Upper lobe of left lung (tissue), 6 donors: ENCODE measurements around the gene LUZP1. TPM values are rescaled to one million over a fixed set of nuclear protein-coding genes. Genes with fewer than 3 reads are reported as not detected.

Experiments used
- ATAC-seq, 2 donors: fragments of 200-7000 bp; cut with Tn5 transposase; one replicate each; pipeline ENCODE4 v1.9.1; 2022; ENCODE audit warnings: mild to moderate bottlenecking in 2 of 2, moderate library complexity in 2 of 2; ENCODE audit not compliant: low FRiP score in 2 of 2
- DNase-seq, 2 donors: peaks; one replicate each; pipeline ENCODE4 v3.0.0-alpha.2; 2019 to 2020
- H3K27ac ChIP-seq, 4 donors: fragments of 200-600 bp; sonication (generic); one replicate each; pipeline ENCODE4 v1.5.1; 2016 to 2019
- H3K27me3 ChIP-seq, 4 donors: fragments of 200-600 bp; sonication (generic); one replicate each; pipeline ENCODE4 v1.5.1; 2017 to 2019
- H3K36me3 ChIP-seq, 4 donors: fragments of 200-600 bp; sonication (generic); one replicate each; pipeline ENCODE4 v1.5.1; 2016 to 2019
- H3K4me1 ChIP-seq, 4 donors: fragments of 200-600 bp; sonication (generic); one replicate each; pipeline ENCODE4 v1.5.1; 2018 to 2019
- H3K4me3 ChIP-seq, 4 donors: fragments of 200-600 bp; sonication (generic); one replicate each; pipeline ENCODE4 v1.5.1; 2017 to 2019; ENCODE audit warnings: mild to moderate bottlenecking in 2 of 4, moderate library complexity in 1 of 4
- H3K9me3 ChIP-seq, 4 donors: fragments of 200-600 bp; sonication (generic); one replicate each; pipeline ENCODE4 v1.5.1; 2018 to 2019
- EP300 ChIP-seq, 4 donors: sonication (generic); formaldehyde crosslinking; IDR thresholded peaks; one replicate each; pipeline ENCODE4 v1.5.1; 2017; ENCODE audit warnings: antibody characterized with exemption in 4 of 4, control low read depth in 2 of 4
- POLR2A ChIP-seq, 4 donors: fragments of 450-650 bp; IDR thresholded peaks; one replicate each; pipeline ENCODE4 v1.5.1; 2016 to 2017; ENCODE audit warnings: antibody characterized with exemption in 4 of 4, mild to moderate bottlenecking in 2 of 4
- POLR2AphosphoS5 ChIP-seq, 2 donors: sonication (generic); formaldehyde crosslinking; IDR thresholded peaks; one replicate each; pipeline ENCODE4 v1.5.1; 2017; ENCODE audit warnings: antibody characterized with exemption in 2 of 2
- WGBS, 2 donors: methylation state at CpG; one replicate each; pipeline ENCODE4 v1.1.5; 2017 to 2018; 5-methylcytosine and 5-hydroxymethylcytosine counted together
- total RNA-seq, 6 donors: library from RNA; depleted of rRNA in 4 of 6; stranded (reverse); fragments of >200 nt in 4 of 6; gene quantifications; one replicate each; pipeline versions ENCODE4 v1.1.0 to v1.2.1, GENCODE V29; 2016 to 2021
- TF ChIP-seq, protein P1 (sequence below), 6 experiments: fragments of 450-650 bp in 4 of 6; fragments of 200-600 bp in 2 of 6; sonication (generic) in 2 of 6; IDR thresholded peaks; one replicate each; pipeline ENCODE4 v1.5.1; 2016 to 2019; ENCODE audit warnings: antibody characterized with exemption in 6 of 6
- donor health status: DM: no; HTN: no; CAD: no; lungs with moderate emphysema.
- donor health status: DM: no; HTN: yes; CAD: no; lungs with severe emphysema.

LUZP1 gene
- total RNA-seq, 6 donors from 2014 or later: 12.6 to 33.0 (median 21.2) TPM

DNA sequence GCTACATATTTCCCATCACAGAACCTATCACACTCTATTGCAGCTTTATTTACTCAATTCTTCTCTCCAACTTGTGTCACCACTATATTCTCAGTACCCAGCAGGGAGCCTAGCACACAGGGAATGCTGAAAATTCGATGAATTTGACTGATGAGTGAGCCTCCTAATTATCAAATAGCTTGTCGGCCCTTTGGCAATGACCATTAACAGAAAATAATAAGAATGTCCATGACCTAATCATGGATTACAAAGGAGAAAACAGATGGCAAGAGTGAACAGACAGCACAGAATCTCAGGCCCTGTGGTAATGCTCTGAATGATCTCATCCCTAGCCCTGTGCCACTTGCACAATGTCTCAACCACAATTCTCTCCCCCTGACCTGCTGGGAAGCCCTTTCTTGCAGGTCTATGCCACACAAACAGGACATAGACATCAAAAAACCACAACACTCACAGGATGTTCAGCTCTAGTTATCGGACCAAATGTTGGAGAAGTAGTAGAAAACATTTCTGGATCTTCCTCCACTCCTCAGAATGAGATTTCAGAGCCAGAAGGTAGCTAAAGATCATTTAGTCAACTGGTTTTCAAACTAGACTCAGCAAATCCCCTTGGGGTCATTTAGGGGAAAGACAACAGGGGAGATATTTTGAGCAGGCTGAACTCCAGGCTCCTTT lies 68.4 kb downstream of the LUZP1 start:
- no peaks in the 10 kb centered on the region for H3K27me3 ChIP-seq
- peaks cover 45 to 55% (median 49%) of the 10 kb centered on the region in 4 donors for H3K4me1 ChIP-seq
- no peak overlapping the region for H3K4me3 ChIP-seq
- peak overlapping the region; percentile 21 to 82 (median 56) for H3K27ac ChIP-seq
- WGBS, 2 donors: 36 to 41% methylated on average over 3 of the region's 3 CpGs
- ATAC-seq (peak; percentile 48 to 88), DNase-seq (peak in 1 of 2 donors; percentile 31)
- H3K36me3 ChIP-seq: peaks cover 0 to 3% (median 0%) of the 10 kb centered on the region in 4 donors
- TF ChIP-seq EP300 (IDR thresholded peaks at IDR 0.05) (peak in 2 of 4 donors; percentile 17 to 49), POLR2AphosphoS5 (IDR thresholded peaks at IDR 0.05) (peak; percentile 46 to 63), POLR2A (IDR thresholded peaks at IDR 0.05) (no peak)
- TF ChIP-seq, protein P1, sequence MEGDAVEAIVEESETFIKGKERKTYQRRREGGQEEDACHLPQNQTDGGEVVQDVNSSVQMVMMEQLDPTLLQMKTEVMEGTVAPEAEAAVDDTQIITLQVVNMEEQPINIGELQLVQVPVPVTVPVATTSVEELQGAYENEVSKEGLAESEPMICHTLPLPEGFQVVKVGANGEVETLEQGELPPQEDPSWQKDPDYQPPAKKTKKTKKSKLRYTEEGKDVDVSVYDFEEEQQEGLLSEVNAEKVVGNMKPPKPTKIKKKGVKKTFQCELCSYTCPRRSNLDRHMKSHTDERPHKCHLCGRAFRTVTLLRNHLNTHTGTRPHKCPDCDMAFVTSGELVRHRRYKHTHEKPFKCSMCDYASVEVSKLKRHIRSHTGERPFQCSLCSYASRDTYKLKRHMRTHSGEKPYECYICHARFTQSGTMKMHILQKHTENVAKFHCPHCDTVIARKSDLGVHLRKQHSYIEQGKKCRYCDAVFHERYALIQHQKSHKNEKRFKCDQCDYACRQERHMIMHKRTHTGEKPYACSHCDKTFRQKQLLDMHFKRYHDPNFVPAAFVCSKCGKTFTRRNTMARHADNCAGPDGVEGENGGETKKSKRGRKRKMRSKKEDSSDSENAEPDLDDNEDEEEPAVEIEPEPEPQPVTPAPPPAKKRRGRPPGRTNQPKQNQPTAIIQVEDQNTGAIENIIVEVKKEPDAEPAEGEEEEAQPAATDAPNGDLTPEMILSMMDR (IDR thresholded peaks at IDR 0.05): no peak
- H3K9me3 ChIP-seq: no peaks in the 10 kb centered on the region

DNA sequence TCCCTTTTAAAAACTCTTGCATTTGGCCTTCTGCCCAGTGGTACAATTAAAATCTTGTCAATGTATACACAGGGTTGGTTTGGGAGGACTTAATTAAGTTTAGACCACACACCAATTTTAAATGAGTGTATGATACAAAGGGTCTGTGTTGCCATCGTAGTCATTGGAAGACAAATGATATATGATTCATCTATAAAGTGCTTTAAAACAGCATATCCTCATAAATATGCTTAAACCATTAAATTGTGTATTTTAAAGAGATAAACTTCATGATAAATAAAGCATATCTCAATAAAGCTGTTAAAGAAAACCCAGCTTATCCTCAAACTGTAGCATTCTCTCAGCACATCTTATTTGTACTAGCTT lies 69.5 kb downstream of the LUZP1 start:
- H3K4me1 ChIP-seq: peaks cover 45 to 55% (median 49%) of the 10 kb centered on the region in 4 donors
- 96 to 100% methylated on average over 1 of the region's 1 CpG for WGBS, 2 donors
- H3K36me3 ChIP-seq: peaks cover 0 to 7% (median 1%) of the 10 kb centered on the region in 4 donors
- no peak for DNase-seq
- H3K27ac ChIP-seq: peak overlapping the region in 2 of 4 donors; percentile 12 to 82
- no peaks in the 10 kb centered on the region for H3K9me3 ChIP-seq
- no peak overlapping the region for H3K4me3 ChIP-seq
- no peaks in the 10 kb centered on the region for H3K27me3 ChIP-seq
- ATAC-seq: no peak
- TF ChIP-seq POLR2A (IDR thresholded peaks at IDR 0.05): no peak
- TF ChIP-seq POLR2AphosphoS5 (IDR thresholded peaks at IDR 0.05): no peak
- TF ChIP-seq, protein P1 (IDR thresholded peaks at IDR 0.05): no peak
- TF ChIP-seq EP300 (IDR thresholded peaks at IDR 0.05): no peak

DNA sequence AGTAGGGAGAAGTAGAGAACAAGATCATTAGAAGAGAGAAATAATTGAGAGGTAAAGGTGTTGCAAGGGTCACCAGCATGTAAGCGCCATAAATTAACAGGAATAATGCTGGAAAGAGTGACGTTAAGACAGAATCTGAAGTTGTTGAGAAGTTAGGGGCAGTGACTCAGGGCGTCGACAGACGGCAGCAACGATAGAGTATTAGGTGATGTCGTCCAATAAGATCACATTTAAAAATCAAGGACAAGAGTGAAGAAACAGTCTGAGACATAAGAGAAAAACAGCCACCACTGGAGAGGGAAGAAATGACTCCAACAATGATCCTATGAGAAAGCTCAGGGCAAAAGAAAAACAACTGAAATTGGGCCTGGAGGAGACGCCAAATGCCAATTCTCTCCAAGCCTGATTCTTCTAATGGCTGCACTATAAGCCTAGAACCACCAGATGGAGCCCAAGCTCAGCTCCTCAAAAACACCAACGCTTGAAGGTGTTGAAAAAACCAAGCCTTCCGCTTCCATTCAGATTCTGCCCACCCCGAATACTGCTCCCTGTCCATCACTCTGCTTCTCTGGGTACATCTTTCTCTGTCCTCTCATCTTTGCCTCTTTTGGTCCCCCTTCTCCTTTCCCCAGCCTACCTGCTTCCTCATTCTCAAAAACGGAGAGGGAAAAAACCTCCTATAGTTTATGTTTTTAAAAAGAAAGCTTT lies 70.0 kb downstream of the LUZP1 start:
- peak overlapping the region in 1 of 4 donors; percentile 12 for H3K27ac ChIP-seq
- peaks cover 0 to 12% (median 7%) of the 10 kb centered on the region in 4 donors for H3K36me3 ChIP-seq
- H3K4me1 ChIP-seq: peaks cover 45 to 55% (median 47%) of the 10 kb centered on the region in 4 donors
- H3K4me3 ChIP-seq: no peak overlapping the region
- no peak for TF ChIP-seq EP300 (IDR thresholded peaks at IDR 0.05)
- TF ChIP-seq, protein P1 (IDR thresholded peaks at IDR 0.05): peak; percentile 78 to 92 (median 88)
- peak in 1 of 2 donors; percentile 52 for DNase-seq
- peak; percentile 77 to 81 for ATAC-seq
- 40 to 50% methylated on average over 12 of the region's 12 CpGs for WGBS, 2 donors
- H3K9me3 ChIP-seq: no peaks in the 10 kb centered on the region
- no peaks in the 10 kb centered on the region for H3K27me3 ChIP-seq

DNA sequence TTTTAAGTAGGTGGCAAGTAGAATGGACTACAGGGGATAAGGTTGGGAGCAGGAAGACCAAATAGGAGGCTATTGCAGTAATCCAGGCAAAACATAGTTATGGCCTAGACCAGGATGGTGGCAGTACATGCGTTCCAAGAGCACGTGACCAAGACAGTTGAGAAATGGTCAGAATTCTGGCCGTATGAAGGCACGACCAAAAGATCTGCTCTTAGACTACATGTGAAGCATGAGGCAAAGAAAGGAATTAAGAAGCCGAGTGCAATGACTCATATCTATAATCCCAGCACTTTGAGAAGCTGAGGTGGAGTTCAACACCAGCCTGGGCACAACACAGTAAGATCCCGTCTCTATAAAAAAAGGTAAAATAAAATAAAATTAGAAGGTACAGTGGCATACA lies 71.3 kb downstream of the LUZP1 start:
- peaks cover 35 to 42% (median 38%) of the 10 kb centered on the region in 4 donors for H3K4me1 ChIP-seq
- peaks cover 0 to 25% (median 14%) of the 10 kb centered on the region in 4 donors for H3K36me3 ChIP-seq
- H3K9me3 ChIP-seq: no peaks in the 10 kb centered on the region
- TF ChIP-seq EP300 (IDR thresholded peaks at IDR 0.05) (no peak), POLR2AphosphoS5 (IDR thresholded peaks at IDR 0.05) (no peak), POLR2A (IDR thresholded peaks at IDR 0.05) (no peak)
- TF ChIP-seq, protein P1 (IDR thresholded peaks at IDR 0.05): no peak
- H3K27me3 ChIP-seq: no peaks in the 10 kb centered on the region
- ATAC-seq (no peak), DNase-seq (no peak)
- WGBS, 2 donors: 89 to 91% methylated on average over 6 of the region's 6 CpGs
- no peak overlapping the region for H3K27ac ChIP-seq
- no peak overlapping the region for H3K4me3 ChIP-seq
